Uterus (tissue), 2 donors: ENCODE results near the gene VEPH1.

ENCODE experiments used
- CTCF ChIP-seq, 4 experiments: fragments of 200-600 bp in 2 of 4; fragments of 450-650 bp in 2 of 4; sonication (generic) in 2 of 4; IDR thresholded peaks; one replicate each; pipeline ENCODE4 v1.5.1; 2016 to 2019; ENCODE audit warnings: antibody characterized with exemption in 4 of 4, mild to moderate bottlenecking in 2 of 4, moderate library complexity in 1 of 4
- POLR2A ChIP-seq, 2 donors: fragments of 450-650 bp; IDR thresholded peaks; one replicate each; pipeline ENCODE4 v1.6.1; 2016; ENCODE audit warnings: antibody characterized with exemption in 2 of 2, mild to moderate bottlenecking in 1 of 2, moderate library complexity in 1 of 2

- TF ChIP-seq CTCF (IDR thresholded peaks at IDR 0.05) (no peak), POLR2A (IDR thresholded peaks at IDR 0.05) (no peak)
Observed at GRCh38 chr3:157379525-157380140, 123.6 kb downstream of the VEPH1 start.
